Mucosa of descending colon (tissue), 3 donors: ENCODE results near the gene TMTC2. TPM values are rescaled to one million over a fixed set of nuclear protein-coding genes. Genes with fewer than 3 reads are reported as not detected.

Experiments used
- ATAC-seq: fragments of 200-7000 bp; cut with Tn5 transposase; one replicate; pipeline ENCODE4 v1.9.1; 2020; ENCODE audit warnings: mild to moderate bottlenecking, moderate library complexity
- DNase-seq, 3 donors: peaks; one replicate each; pipeline ENCODE4 v3.0.0-alpha.2; 2020
- H3K36me3 ChIP-seq: fragments of 200-600 bp; one replicate; pipeline ENCODE4 v1.8.0; 2021; ENCODE audit warnings: low read depth, mild to moderate bottlenecking
- H3K4me1 ChIP-seq: fragments of 200-600 bp; one replicate; pipeline ENCODE4 v1.8.0; 2021; ENCODE audit warnings: low read depth, mild to moderate bottlenecking
- H3K4me3 ChIP-seq: fragments of 200-600 bp; one replicate; pipeline ENCODE4 v1.8.0; 2021; ENCODE audit warnings: mild to moderate bottlenecking
- H3K9me3 ChIP-seq: fragments of 200-600 bp; one replicate; pipeline ENCODE4 v1.8.0; 2021; ENCODE audit warnings: mild to moderate bottlenecking
- CTCF ChIP-seq: fragments of 200-600 bp; IDR thresholded peaks from one replicate; pipeline ENCODE4 v1.8.0; 2022; ENCODE audit warnings: antibody characterized with exemption, mild to moderate bottlenecking
- intact Hi-C, 2 donors: fragments of 100-400 bp; cut with DNase I in 1 of 2; cut with micrococcal nuclease in 1 of 2; formaldehyde crosslinking; loops; one replicate each; pipeline versions ENCODE4 v1.11.0 to v1.11.1; 2022; cut with DNase I, micrococcal nuclease
- total RNA-seq, 3 donors: library from RNA; stranded (reverse); fragmentation: NEBNext Ultra II Directional in 2 of 3; extraction: Animal tissue kit (Norgen Biotek cat#: 25700) in 2 of 3; gene quantifications; one replicate each; pipeline versions ENCODE4 v1.2.1 to v1.2.4, GENCODE V29; 2021 to 2023
- donor health status: DM: no; HTN: no; CAD: no; lungs with moderate emphysema.
- donor health status: DM: no; HTN: no; CAD: no.
- donor health status: DM: no; HTN: yes; CAD: no.

TMTC2 gene
- total RNA-seq, 3 donors from 2014 or later: 13.3 to 40.4 (median 14.6) TPM

- DNase-seq: no peak
Observed at GRCh38 chr12:82728710-82729109, 42.0 kb downstream of the TMTC2 start.

GRCh38 chr12:82730953-82731459 lies 44.3 kb downstream of the TMTC2 start:
- TF ChIP-seq CTCF: no peak
- no peak for DNase-seq
- Histone ChIP-seq H3K4me1 (no peaks in the 10 kb centered on the region), H3K36me3 (no peaks in the 10 kb centered on the region), H3K4me3 (no peak overlapping the region), H3K9me3 (peaks cover 3% of the 10 kb centered on the region)
- intact Hi-C loops: no loop called here
- no peak for ATAC-seq

More at GRCh38 chr12:82728710-82729109, 42.0 kb downstream of the TMTC2 start:
- Histone ChIP-seq H3K4me3 (no peak overlapping the region), H3K4me1 (no peaks in the 10 kb centered on the region), H3K36me3 (no peaks in the 10 kb centered on the region), H3K9me3 (peaks cover 3% of the 10 kb centered on the region)
- TF ChIP-seq CTCF: no peak
- intact Hi-C loops: no loop called here
- ATAC-seq: no peak

- no peak overlapping the region for H3K4me3 ChIP-seq
- H3K36me3 ChIP-seq: no peaks in the 10 kb centered on the region
- no peak for TF ChIP-seq CTCF
- DNase-seq: no peak
- H3K4me1 ChIP-seq: no peaks in the 10 kb centered on the region
- no peaks in the 10 kb centered on the region for H3K9me3 ChIP-seq
- intact Hi-C loops: no loop called here
- ATAC-seq: peak; percentile 55
Observed at GRCh38 chr12:82740129-82741000, 53.7 kb downstream of the TMTC2 start.

GRCh38 chr12:82745063-82745674 lies 58.5 kb downstream of the TMTC2 start:
- Histone ChIP-seq H3K4me1 (no peaks in the 10 kb centered on the region), H3K4me3 (no peak overlapping the region), H3K36me3 (no peaks in the 10 kb centered on the region), H3K9me3 (no peaks in the 10 kb centered on the region)
- intact Hi-C loops: no loop called here
- TF ChIP-seq CTCF: no peak
- no peak for ATAC-seq
- DNase-seq: no peak

GRCh38 chr12:82745807-82746206 lies 59.1 kb downstream of the TMTC2 start:
- intact Hi-C loops: no loop called here
- no peak for ATAC-seq

More at GRCh38 chr12:82745807-82746206, 59.1 kb downstream of the TMTC2 start:
- Histone ChIP-seq H3K36me3 (no peaks in the 10 kb centered on the region), H3K4me3 (no peak overlapping the region), H3K9me3 (no peaks in the 10 kb centered on the region), H3K4me1 (no peaks in the 10 kb centered on the region)
- no peak for TF ChIP-seq CTCF
- DNase-seq: no peak
